Ovary (tissue), 9 donors: Measurements from ENCODE around the gene WIPI1. TPM values are rescaled to one million over a fixed set of nuclear protein-coding genes. Genes with fewer than 3 reads are reported as not detected.
A peak's percentile ranks its signal among the peaks of the same experiment; 100 is the strongest.

Experiments used
- DNase-seq, 5 donors: peaks; one replicate each; pipeline ENCODE4 v3.0.0-alpha.2; 2019 to 2020
- H3K27ac ChIP-seq, 2 donors: fragments of 200-600 bp; one replicate each; pipeline versions ENCODE4 v1.5.1 to v1.8.0; 2019 to 2022
- H3K27me3 ChIP-seq: fragments of 200-600 bp; one replicate; pipeline ENCODE4 v1.8.0; 2022
- H3K36me3 ChIP-seq: fragments of 200-600 bp; sonication (generic); one replicate; pipeline ENCODE4 v1.5.1; 2019
- H3K4me1 ChIP-seq: one replicate; pipeline ENCODE4 v1.8.1; 2013; ENCODE audit warnings: mild to moderate bottlenecking, moderate library complexity; ENCODE audit not compliant: insufficient read depth
- H3K4me3 ChIP-seq: fragments of 200-600 bp; sonication (generic); one replicate; pipeline ENCODE4 v1.5.1; 2017
- H3K9me3 ChIP-seq, 2 donors: fragments of 200-600 bp in 1 of 2; sonication (generic) in 1 of 2; one replicate each; pipeline versions ENCODE4 v1.5.1 to v1.8.1; 2013 to 2019; ENCODE audit warnings: mild to moderate bottlenecking in 1 of 2, moderate library complexity in 1 of 2
- EP300 ChIP-seq: sonication (generic); formaldehyde crosslinking; IDR thresholded peaks from one replicate; pipeline ENCODE4 v1.6.1; 2017; ENCODE audit warnings: antibody characterized with exemption
- POLR2A ChIP-seq: fragments of 450-650 bp; IDR thresholded peaks from one replicate; pipeline ENCODE4 v1.6.1; 2017; ENCODE audit warnings: antibody characterized with exemption, mild to moderate bottlenecking, moderate library complexity
- WGBS, 3 donors: extraction: QIAGEN DNeasy Blood & Tissue Kit in 1 of 3; methylation state at CpG; one replicate each; pipeline versions ENCODE4 v1.1.5 to v1.1.7; 2013 to 2017; 5-methylcytosine and 5-hydroxymethylcytosine counted together
- intact Hi-C, 4 donors: fragments of 100-400 bp; cut with DNase I; formaldehyde crosslinking; loops; one replicate each; pipeline versions ENCODE4 v1.11.0 to v1.15.1; 2022 to 2023
- polyA plus RNA-seq, 2 donors: library from polyadenylated mRNA; stranded (reverse); fragments of 200-250 nt in 1 of 2; fragments of 350-450 nt in 1 of 2; fragmentation: Illumina TruSeq in 1 of 2; extraction: RNeasy Lipid Tissue Mini Kit (QIAGEN cat#74804) in 1 of 2; gene quantifications; one replicate each; pipeline ENCODE4 v1.2.3, GENCODE V29; 2013 to 2014
- total RNA-seq, 7 donors: library from RNA; depleted of rRNA in 2 of 7; stranded (reverse); fragments of >200 nt in 2 of 7; fragmentation: NEBNext Ultra II Directional in 3 of 7; extraction: Animal tissue kit (Norgen Biotek cat#: 25700) in 3 of 7; gene quantifications; one replicate each; pipeline versions ENCODE4 v1.1.0 to v1.2.4, GENCODE V29; 2016 to 2023
- TF ChIP-seq, protein P1 (sequence below), 3 donors: fragments of 450-650 bp in 2 of 3; fragments of 200-600 bp in 1 of 3; IDR thresholded peaks; one replicate each; pipeline versions ENCODE4 v1.5.1 to v1.8.0; 2016 to 2022; ENCODE audit warnings: antibody characterized with exemption in 3 of 3, mild to moderate bottlenecking in 1 of 3
- donor health status: DM: no; HTN: no; CAD: no; lungs with moderate emphysema.
- donor health status: DM: no; HTN: no; CAD: no.
- donor health status: Bipolar disorder and iron deficiency.
- donor health status: DM: yes; HTN: yes; CAD: no.
- donor health status: DM: no; HTN: no; CAD: no.
- donor health status: DM: yes; HTN: yes; CAD: no.

The WIPI1 gene
- total and polyA plus RNA-seq, 9 donors, result 15.9 to 53.3 (median 21.3) TPM

DNA sequence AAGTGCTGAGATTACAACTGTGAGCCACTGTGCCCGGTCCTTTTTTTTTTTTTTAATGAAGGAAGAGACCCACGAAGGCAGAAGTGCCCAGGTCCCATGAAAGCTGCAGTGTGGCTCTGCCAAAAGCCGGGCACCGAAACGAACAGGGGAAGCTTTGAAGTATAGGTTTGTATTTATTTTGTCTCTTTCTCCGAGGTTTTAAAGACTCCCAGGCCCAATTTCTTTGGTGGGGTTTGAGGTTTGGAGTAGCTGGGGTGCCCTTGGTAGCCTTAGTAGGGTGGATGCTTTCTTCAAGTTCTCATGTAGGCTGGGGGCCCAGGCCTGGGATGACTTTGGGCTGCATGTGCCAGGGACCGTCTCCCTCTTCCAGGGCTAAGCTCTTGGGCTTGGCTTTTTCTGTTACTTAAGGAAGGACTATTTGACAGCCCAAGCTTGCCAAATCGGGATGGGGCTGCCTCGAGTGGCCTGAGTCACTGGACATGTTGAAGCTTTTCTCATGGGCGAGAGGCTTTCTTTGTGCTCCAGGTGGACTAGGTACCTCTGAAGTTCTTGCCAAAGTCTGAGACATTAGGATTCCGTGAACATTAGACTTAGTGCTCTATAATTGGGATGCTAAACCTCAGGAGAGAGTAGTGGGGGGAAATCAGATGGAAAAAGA, 66.3 kb downstream of the WIPI1 start:
- 77 to 87% (median 86%) methylated on average over 11 of the region's 11 CpGs for WGBS, 3 donors
- Histone ChIP-seq H3K4me3 (no peak overlapping the region), H3K27ac (no peak overlapping the region), H3K36me3 (no peaks in the 10 kb centered on the region), H3K9me3 (no peaks in the 10 kb centered on the region), H3K27me3 (no peaks in the 10 kb centered on the region), H3K4me1 (peaks cover 7% of the 10 kb centered on the region)
- DNase-seq, result peak in 1 of 5 donors; percentile 34
- no peak for TF ChIP-seq POLR2A
- no peak for TF ChIP-seq EP300
- TF ChIP-seq, protein P1, sequence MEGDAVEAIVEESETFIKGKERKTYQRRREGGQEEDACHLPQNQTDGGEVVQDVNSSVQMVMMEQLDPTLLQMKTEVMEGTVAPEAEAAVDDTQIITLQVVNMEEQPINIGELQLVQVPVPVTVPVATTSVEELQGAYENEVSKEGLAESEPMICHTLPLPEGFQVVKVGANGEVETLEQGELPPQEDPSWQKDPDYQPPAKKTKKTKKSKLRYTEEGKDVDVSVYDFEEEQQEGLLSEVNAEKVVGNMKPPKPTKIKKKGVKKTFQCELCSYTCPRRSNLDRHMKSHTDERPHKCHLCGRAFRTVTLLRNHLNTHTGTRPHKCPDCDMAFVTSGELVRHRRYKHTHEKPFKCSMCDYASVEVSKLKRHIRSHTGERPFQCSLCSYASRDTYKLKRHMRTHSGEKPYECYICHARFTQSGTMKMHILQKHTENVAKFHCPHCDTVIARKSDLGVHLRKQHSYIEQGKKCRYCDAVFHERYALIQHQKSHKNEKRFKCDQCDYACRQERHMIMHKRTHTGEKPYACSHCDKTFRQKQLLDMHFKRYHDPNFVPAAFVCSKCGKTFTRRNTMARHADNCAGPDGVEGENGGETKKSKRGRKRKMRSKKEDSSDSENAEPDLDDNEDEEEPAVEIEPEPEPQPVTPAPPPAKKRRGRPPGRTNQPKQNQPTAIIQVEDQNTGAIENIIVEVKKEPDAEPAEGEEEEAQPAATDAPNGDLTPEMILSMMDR (IDR thresholded peaks at IDR 0.05), result no peak
- intact Hi-C loops, result loop anchor here in 1 of 4 donors (10.0 kb wide), 1 partner anchor 116 kb away; no protein-coding TSS in a partner anchor

DNA sequence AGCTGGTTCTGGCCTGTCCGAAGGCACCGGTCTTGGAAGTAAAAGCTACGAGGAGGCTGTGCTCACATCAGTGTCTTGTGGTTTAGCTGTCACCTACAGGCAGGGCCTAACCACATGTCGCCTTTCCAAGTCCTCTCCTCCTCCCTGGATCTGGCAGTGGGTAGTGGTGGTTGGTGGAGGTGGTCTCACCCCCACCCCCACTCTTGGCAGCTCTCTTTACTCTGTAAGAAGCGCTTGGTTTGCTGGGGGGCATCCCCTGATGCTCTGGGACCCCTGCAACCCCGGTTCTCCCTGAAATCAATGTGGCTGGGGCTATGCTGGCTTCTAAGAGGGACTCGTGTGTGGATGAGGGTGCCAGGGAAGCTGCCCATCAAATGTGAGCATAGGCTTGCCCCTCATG, 68.3 kb downstream of the WIPI1 start:
- Histone ChIP-seq H3K27ac (no peak overlapping the region), H3K36me3 (no peaks in the 10 kb centered on the region), H3K4me3 (no peak overlapping the region), H3K9me3 (no peaks in the 10 kb centered on the region), H3K4me1 (peaks cover 10% of the 10 kb centered on the region), H3K27me3 (no peaks in the 10 kb centered on the region)
- 67 to 89% (median 81%) methylated on average over 7 of the region's 7 CpGs for whole genome bisulfite sequencing, 3 donors
- DNase-seq, result no peak
- intact Hi-C loops, result no loop called here
- no peak for TF ChIP-seq POLR2A
- TF ChIP-seq, protein P1 (IDR thresholded peaks at IDR 0.05), result no peak
- TF ChIP-seq EP300, result no peak

DNA sequence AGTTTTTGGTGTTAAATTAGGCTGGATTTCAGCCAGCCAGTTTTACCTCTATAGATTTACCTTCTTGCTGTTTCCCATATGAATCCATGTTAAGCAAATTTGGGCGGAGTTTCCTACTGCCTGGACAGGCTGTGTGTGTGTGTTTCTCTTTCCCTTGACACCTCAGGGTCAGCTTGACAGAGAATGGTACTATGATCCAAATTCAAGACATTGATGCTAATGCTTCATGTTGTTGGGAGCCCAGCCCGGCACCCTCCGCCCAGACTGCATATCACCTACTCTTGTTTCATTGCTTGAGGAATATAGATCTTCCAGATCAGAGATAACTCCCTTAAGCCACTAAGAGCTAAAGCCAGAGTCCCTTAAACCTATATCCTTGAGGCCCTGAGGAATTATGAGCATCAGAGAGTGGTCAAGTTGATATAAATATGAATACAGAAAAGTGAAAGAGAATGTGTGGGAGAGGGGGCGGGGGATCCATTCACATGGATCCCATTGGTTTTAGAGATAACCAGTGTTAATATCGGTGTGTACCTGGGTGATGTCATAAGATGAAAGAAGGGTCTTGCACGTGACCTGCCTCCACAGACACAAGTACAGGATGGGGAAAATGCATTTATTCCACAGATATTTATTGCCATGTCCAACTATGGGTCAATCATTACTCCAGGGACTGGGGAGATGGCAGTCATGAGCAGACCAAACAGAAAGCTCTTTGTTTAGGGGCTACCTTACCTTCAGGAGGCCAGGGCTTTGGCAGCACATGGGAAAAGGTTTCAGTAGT, 69.7 kb downstream of the WIPI1 start:
- no peak for DNase-seq
- no peaks in the 10 kb centered on the region for H3K27me3 ChIP-seq
- H3K4me3 ChIP-seq, result no peak overlapping the region
- no peaks in the 10 kb centered on the region for H3K9me3 ChIP-seq
- intact Hi-C loops, result no loop called here
- no peak overlapping the region for H3K27ac ChIP-seq
- no peak for TF ChIP-seq POLR2A
- no peak for TF ChIP-seq EP300
- TF ChIP-seq, protein P1 (IDR thresholded peaks at IDR 0.05), result no peak
- H3K36me3 ChIP-seq, result no peaks in the 10 kb centered on the region
- WGBS, 3 donors, result 89 to 94% (median 92%) methylated on average over 6 of the region's 6 CpGs
- peaks cover 15% of the 10 kb centered on the region for H3K4me1 ChIP-seq

DNA sequence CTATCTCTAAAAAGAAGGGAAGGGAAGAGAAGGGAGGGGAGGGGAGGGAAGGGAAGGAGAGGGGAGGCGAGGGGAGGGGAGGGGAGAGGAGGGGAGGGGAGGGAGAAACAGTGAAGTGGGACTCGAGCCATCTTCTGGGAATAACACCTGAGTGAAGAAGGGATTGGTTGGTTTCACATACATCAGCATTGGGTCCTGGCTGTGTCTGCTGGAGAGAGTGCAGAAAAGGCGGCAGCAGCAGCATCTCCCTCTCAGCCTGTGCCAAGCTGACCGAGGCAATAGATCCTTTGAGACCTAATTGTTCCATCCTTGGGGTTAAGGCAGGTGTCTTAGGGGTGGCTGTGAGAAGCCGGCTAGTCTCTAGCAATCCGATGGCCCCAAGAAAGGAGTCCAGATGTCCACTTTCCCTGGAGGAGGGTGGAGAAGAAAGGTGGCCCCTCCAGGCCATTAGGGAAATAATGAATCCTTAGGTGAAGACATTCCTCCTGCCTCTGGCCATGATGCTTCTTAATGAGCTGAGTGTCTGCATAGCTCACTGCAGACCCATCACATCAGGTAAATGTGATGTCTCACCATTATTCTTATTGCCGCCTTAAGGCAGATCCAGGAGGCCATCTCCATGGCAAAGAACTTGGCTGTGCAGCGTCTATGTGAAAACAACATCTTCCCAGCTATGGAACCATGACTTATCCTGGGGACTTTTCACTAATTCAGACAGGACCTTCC, 71.6 kb downstream of the WIPI1 start:
- H3K27me3 ChIP-seq, result no peaks in the 10 kb centered on the region
- peaks cover 15% of the 10 kb centered on the region for H3K4me1 ChIP-seq
- DNase-seq, result no peak
- WGBS, 3 donors, result 89 to 92% (median 92%) methylated on average over 7 to 8 of the region's 8 CpGs
- no peaks in the 10 kb centered on the region for H3K36me3 ChIP-seq
- TF ChIP-seq POLR2A (no peak), EP300 (no peak)
- TF ChIP-seq, protein P1 (IDR thresholded peaks at IDR 0.05), result no peak
- intact Hi-C loops, result no loop called here
- peak overlapping the region in 1 of 2 donors; percentile 42 for H3K27ac ChIP-seq
- H3K9me3 ChIP-seq, result no peaks in the 10 kb centered on the region
- no peak overlapping the region for H3K4me3 ChIP-seq
